ENCODE results near the gene ZBTB17. TPM values are rescaled to one million over a fixed set of nuclear protein-coding genes. Genes with fewer than 3 reads are reported as not detected.
"Not testable (repeated sequence)": the region's sequence is repeated elsewhere in the genome, so short reads cannot be mapped to it uniquely, and the experiment has no call there.

Gene ZBTB17
- total RNA-seq, 1 donor from 2014 or later = 31.9 TPM

DNA sequence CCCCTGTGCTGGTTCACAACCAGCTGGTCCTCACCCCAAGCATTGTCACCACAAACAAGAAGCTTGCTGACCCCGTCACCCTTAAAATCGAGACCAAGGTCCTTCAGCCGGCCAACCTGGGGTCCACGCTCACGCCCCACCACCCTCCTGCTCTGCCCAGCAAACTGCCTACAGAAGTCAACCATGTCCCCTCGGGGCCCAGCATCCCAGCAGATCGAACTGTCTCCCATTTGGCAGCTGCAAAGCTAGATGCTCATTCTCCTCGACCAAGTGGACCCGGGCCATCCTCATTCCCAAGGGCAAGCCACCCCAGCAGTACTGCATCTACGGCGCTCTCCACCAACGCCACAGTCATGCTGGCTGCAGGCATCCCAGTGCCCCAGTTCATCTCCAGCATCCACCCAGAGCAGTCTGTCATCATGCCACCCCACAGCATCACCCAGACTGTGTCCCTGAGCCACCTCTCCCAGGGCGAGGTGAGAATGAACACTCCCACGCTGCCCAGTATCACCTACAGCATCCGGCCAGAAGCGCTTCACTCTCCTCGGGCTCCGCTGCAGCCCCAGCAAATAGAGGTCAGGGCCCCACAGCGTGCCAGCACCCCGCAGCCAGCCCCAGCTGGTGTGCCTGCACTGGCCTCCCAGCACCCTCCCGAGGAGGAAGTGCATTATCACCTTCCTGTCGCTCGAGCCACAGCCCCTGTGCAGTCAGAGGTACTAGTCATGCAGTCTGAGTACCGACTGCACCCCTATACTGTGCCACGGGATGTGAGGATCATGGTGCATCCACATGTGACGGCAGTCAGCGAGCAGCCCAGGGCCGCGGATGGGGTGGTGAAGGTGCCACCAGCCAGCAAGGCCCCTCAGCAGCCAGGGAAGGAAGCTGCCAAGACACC, 40.6 kb downstream of the ZBTB17 start:
- DNase-seq (ENCODE audit: low read depth) = no peak

DNA sequence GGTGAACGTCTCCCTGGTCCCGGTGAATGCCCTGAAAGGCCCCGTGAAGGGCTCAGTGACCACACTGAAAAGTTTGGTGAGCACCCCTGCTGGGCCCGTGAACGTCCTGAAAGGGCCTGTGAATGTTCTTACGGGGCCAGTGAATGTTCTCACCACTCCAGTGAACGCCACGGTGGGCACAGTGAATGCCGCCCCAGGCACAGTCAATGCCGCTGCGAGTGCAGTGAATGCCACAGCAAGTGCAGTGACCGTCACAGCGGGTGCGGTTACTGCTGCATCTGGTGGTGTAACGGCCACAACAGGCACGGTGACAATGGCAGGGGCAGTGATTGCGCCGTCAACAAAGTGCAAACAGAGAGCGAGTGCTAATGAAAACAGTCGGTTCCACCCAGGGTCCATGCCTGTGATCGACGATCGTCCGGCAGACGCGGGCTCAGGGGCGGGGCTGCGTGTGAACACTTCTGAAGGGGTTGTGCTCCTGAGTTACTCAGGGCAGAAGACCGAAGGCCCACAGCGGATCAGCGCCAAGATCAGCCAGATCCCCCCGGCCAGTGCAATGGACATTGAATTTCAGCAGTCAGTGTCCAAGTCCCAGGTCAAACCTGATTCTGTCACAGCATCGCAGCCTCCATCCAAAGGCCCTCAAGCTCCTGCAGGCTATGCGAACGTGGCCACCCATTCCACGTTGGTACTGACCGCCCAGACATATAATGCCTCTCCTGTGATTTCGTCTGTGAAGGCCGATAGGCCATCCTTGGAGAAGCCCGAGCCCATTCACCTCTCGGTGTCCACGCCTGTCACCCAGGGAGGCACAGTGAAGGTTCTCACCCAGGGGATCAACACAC, 41.5 kb downstream of the ZBTB17 start:
- DNase-seq (ENCODE audit: low read depth) = no peak

DNA sequence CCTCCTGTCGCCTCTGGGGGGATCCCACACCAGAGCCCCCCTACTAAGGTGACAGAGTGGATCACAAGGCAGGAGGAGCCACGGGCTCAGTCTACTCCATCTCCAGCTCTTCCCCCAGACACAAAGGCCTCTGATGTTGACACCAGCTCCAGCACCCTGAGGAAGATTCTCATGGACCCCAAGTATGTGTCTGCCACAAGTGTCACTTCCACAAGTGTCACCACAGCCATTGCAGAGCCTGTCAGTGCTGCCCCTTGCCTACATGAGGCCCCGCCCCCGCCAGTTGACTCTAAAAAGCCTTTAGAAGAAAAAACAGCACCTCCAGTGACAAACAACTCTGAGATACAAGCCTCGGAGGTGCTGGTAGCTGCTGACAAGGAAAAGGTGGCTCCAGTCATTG, 42.2 kb downstream of the ZBTB17 start:
- DNase-seq (ENCODE audit: low read depth) = no peak

DNA sequence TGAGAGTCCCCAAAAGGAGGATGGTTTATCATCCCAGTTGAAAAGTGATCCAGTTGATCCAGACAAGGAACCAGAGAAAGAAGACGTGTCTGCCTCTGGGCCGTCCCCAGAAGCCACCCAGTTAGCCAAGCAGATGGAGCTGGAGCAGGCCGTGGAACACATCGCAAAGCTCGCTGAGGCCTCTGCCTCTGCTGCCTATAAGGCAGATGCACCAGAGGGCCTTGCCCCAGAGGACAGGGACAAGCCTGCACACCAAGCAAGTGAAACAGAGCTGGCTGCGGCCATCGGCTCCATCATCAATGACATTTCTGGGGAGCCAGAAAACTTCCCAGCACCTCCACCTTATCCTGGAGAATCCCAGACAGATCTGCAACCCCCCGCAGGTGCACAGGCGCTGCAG, 43.3 kb downstream of the ZBTB17 start:
- no peak for DNase-seq (ENCODE audit: low read depth)

DNA sequence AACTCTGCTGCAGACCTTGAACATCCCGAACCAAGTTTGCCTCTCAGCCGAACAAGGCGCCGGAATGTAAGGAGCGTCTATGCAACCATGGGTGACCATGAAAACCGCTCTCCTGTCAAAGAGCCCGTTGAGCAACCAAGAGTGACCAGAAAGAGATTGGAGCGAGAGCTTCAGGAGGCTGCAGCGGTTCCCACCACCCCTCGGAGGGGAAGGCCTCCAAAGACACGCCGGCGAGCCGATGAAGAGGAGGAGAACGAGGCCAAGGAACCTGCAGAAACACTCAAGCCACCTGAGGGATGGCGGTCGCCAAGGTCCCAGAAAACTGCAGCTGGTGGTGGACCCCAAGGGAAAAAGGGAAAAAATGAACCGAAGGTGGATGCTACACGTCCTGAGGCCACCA, 44.0 kb downstream of the ZBTB17 start:
- DNase-seq (ENCODE audit: low read depth) = no peak

DNA sequence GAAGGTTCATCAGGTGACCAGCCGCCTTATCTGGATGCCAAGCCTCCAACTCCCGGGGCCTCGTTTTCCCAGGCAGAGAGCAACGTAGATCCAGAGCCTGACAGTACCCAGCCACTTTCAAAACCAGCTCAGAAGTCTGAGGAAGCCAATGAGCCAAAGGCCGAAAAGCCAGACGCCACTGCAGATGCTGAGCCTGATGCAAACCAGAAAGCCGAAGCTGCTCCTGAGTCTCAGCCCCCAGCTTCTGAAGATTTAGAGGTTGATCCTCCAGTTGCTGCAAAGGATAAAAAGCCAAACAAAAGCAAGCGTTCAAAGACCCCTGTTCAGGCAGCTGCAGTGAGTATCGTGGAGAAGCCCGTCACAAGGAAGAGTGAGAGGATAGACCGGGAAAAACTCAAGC, 44.5 kb downstream of the ZBTB17 start:
- no peak for DNase-seq (ENCODE audit: low read depth)

DNA sequence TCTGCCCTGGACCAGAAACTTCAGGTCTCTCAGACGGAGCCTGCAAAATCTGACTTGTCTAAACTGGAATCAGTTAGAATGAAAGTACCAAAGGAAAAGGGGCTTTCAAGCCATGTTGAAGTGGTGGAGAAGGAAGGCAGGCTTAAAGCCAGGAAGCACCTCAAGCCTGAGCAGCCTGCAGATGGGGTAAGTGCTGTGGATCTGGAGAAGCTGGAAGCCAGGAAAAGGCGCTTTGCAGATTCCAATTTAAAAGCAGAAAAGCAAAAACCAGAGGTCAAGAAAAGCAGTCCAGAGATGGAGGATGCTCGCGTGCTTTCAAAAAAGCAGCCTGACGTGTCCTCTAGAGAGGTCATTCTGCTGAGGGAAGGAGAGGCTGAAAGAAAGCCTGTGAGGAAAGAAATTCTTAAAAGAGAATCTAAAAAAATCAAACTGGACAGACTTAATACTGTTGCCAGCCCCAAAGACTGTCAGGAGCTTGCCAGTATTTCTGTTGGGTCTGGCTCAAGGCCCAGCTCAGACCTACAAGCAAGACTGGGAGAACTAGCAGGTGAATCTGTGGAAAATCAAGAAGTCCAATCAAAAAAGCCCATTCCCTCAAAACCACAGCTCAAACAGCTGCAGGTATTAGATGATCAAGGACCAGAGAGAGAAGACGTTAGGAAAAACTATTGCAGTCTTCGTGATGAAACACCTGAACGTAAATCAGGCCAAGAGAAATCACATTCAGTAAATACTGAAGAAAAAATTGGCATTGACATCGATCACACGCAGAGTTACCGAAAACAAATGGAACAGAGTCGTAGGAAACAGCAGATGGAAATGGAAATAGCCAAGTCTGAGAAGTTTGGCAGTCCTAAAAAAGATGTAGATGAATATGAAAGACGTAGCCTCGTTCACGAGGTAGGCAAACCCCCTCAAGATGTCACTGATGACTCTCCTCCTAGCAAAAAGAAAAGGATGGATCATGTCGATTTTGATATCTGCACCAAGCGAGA, 46.6 kb downstream of the ZBTB17 start:
- DNase-seq (ENCODE audit: low read depth) = no peak

DNA sequence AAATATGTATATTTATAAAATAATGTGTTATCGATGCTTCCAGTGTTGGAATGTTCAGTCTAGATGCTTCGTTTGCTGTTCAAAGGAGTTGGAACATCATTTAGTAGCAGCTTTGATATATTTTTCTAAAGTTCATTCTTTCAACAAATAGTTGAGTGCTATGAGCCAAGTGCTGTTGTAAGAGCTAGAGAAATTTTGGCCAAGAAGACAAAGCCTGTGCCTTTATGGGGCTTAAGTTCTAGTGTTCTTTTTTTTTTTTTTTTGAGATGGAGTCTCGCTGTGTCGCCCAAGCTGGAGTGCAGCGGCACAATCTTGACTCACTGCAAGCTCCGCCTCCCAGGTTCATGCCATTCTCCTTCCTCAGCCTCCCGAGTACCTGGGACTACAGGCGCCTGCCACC, 49.5 kb downstream of the ZBTB17 start:
- DNase-seq (ENCODE audit: low read depth) = not testable (repeated sequence)

DNA sequence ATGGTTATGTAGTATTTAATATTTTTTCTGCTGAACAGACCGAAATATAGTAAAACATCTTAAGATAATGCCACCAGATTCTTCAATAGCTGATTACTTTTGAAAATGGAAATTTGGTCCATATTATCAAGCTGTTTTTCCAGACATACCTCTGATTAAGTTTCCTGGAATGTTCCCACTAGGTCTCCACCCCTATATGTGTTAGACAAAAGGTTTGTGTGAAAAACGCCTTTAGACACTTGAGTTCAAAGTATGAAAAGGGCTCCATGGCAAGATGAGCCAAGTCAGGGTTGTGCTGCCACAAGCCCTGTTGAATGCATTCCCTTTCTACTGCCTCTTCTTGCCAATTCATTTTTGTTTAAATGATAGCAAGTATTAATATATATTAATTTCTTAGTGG, 52.7 kb downstream of the ZBTB17 start:
- peak; percentile 71 for DNase-seq (ENCODE audit: low read depth)

DNA sequence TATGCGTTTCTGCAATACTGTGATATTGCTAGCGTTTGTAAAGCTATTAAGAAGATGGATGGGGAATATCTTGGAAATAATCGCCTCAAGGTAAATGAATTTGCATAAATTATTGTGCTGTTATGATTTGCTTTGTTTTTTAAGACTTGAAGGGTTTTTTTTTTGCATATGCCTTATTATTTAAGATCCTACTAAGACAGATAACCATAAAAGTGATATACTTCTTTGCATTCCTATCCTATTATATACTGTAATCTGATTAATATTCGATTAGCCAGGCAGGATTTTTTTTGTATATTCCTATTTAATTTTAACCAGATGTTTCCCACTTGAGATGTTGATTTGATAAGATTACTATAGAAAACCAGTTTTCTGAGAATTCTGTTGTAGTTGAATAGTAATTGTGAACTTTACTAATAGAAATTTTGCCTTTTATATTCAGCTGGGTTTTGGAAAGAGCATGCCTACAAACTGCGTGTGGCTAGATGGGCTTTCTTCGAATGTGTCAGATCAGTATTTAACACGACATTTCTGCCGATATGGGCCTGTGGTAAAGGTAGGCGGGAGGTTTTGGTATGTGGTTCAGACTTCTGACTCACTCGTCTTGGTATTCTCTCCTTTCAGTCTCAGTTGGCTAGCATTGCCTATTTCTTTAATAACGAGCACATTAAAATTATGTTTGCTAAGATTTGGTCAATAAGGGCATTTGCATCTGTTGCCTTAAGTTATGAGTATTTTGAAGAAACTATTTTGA, 56.8 kb downstream of the ZBTB17 start:
- peak; percentile 84 for DNase-seq (ENCODE audit: low read depth)

DNA sequence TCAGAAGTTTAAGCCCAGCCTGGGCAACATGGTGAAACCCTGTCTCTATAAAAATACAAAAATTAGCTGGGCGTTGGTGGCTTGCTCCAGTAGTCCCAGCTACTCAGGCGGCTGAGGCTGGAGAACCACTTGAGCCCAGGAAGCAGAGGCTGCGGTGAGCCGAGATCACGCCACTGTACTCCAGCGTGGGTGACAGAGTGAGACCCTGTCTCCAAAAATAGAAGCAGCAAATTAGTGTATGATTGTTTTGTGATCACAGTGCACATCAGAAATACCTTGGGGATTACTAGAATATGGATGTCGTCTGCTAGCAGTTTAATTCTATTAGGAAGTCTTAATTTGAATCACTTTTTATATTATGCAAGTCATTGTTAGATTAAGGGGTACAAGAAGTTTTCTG, 59.0 kb downstream of the ZBTB17 start:
- DNase-seq (ENCODE audit: low read depth) = no peak

DNA sequence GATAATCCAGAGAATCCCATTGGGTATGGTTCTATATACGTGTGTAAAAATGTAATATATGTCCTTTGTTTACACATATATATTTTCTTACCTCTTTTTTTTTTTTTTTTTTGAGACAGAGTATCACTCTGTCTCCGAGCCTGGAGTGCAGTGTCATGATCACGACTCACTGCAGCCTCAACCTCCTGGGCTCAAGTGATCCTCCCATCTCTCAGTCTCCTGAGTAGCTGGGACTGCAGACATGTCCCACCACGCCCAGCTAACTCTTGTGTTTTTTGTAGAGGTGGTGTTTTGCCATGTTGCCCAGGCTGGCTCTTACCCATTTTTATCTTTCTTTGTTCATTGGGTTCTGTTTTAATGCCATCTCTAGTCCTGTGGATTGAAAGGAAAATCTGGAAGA, 59.5 kb downstream of the ZBTB17 start:
- peak; percentile 25 for DNase-seq (ENCODE audit: low read depth)

DNA sequence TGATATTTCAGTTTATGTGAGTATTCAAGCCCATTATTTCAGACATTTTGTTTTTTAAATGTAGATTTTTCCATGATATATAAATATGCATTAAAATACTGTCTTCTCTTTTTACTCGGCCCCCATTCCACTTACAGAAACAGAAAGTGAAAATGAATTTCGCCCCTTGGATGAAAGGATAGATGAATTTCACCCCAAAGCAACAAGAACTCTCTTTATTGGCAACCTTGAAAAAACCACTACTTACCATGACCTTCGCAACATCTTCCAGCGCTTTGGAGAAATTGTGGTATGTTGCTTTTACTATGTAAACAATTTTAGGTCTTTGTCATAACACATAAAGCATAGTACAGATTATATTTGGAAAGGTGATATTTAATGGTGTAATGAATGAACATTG, 59.9 kb downstream of the ZBTB17 start:
- DNase-seq (ENCODE audit: low read depth) = no peak

DNA sequence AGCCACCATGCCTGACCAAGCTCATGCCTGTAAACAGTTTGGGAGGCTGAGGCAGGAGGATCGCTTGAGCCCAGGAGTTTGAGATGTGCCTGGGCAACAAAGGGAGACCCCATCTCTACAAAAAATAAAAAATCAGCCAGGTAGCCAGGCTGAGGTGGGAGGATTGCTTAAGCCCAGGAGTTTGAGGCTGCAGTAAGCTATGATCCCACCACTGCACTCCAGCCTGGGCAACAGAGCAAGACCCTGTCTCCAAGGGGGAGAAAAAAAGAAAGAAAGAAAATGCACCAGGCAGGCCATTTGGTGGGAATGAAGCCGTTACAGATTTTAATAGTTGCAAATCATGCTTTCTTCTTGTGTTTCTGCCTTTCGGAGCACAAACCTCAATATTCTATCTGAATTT, 62.3 kb downstream of the ZBTB17 start:
- DNase-seq (ENCODE audit: low read depth) = not testable (repeated sequence)

DNA sequence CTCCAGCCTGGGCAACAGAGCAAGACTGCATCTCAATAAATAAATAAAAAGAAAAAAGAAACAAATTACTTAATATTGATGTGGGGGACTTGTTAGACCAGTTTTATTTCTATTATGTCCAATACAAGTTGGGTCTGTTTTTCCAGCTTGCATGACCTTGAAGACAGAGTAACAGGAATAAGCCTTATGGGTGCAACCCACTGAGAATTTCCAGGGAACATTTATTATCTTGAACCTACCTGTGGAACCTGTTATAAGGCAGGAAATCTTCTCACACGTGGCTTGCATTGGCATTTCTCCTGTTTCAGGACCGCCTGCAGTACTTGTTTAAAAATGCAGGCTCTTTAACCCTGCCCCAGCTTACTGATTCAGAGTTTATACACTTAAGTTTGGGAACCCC, 64.0 kb downstream of the ZBTB17 start:
- no peak for DNase-seq (ENCODE audit: low read depth)

DNA sequence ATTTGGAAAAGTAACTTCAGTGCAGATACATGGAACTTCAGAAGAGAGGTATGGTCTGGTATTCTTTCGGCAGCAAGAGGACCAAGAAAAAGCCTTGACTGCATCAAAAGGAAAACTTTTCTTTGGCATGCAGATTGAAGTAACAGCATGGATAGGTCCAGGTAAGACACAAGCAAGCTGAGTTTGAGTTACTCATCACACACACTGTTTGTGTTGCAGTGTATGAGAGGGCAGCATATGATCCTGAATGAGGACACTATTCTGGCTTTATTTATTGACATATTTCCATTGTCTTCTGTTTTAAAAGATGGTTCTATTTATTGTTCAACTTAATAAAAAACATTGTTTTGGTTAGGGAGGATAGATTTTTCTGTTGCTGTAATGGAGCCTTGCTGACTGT, 64.8 kb downstream of the ZBTB17 start:
- DNase-seq (ENCODE audit: low read depth) = no peak

DNA sequence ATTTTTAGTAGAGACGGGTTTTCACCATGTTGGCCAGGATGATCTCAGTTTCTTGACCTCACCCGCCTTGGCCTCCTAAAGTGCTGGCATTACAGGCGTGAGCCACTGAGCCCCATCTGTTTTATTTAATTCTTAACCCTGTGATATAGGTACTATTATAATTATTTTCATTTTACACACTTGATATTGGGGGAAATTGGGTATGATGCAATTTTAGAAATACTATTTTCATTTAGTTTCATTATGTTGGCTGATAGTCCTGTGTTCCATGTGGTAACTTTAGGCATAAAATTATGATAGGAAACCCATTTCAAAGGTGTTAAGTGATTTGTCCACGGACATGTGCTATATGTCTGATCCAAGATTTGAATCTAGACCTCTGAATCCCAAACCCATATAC, 67.3 kb downstream of the ZBTB17 start:
- DNase-seq (ENCODE audit: low read depth) = no peak

DNA sequence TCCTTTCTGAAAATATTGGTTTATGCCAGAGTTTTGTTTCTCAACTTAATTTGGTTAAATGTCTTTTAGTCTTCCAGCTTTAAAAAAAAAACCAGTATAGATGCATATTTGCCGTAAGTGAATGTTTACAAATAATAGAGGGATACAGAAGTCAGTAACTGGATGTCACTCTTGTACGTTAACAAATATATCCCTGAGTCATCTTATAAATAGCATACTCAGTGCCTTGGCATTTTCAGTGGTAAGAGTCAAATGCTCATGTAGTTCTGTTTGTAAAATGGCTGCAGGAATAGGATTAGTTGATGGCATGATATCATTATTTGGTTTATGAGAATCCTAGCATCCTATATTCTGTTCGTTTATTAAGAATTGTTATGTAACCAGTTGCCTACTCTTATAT, 73.0 kb downstream of the ZBTB17 start:
- no peak for DNase-seq (ENCODE audit: low read depth)

DNA sequence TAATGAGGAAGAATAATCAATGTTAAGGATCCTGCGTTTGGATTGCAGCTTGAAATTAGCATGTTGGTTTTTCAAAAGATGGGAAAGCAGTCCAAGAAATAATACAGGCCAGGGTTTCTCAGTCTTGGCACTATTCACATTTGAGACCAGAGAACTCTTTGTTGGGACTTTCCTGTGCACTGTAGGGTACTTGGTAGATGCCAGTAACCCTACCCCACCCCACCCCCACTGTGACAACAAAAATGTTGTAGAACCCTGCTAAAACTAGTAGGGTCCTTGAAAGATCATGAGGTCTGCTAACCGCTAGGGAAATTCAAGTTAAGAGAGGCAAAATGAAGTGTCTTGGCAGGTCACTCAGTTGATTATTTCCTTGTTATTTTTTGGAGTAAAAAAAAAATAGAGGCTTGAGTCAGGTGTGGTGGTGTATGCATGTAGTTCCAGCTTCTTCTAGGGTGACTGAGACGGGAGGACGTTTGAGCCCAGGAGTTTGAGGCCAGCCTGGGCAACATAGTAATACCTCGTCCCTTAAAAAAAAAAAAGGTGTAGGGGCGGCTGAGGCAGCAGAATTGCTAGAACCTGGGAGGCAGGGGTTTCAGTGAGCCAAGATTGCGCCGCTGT, 75.1 kb downstream of the ZBTB17 start:
- peak; percentile 42 for DNase-seq (ENCODE audit: low read depth)

DNA sequence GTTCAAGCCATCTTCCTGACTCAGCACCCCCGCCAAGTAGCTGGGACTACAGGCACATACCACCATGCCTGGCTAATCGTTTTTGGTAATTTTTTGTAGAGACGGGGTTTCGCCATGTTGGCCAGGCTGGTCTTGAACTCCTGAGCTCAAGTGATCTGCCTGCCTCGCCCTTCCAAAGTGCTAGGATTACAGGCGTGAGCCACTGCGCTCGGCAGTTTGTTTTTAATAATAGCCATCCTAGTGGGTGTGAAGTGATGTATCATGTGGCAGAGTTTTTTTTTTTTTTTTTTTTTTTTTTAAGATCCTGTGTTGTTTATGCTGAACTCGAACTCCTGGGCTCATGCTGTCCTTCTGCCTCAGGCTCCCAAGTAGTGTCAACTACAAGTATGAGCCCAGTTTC, 76.6 kb downstream of the ZBTB17 start:
- DNase-seq (ENCODE audit: low read depth) = no peak
